Stimulated activated CD8-positive, alpha-beta memory T cell treated with anti-CD3 and anti-CD28 coated beads, Interleukin-7, amount 100 ng/mL, for 48 hours (primary cell): Measurements from ENCODE around the gene TET3.

ENCODE experiments used
- DNase-seq, 2 donors: peaks; one replicate each; pipeline ENCODE4 v3.0.0-alpha.2; 2020; ENCODE audit warnings: low read depth in 1 of 2; ENCODE audit errors: extremely low read depth in 1 of 2

Gene TET3

DNA sequence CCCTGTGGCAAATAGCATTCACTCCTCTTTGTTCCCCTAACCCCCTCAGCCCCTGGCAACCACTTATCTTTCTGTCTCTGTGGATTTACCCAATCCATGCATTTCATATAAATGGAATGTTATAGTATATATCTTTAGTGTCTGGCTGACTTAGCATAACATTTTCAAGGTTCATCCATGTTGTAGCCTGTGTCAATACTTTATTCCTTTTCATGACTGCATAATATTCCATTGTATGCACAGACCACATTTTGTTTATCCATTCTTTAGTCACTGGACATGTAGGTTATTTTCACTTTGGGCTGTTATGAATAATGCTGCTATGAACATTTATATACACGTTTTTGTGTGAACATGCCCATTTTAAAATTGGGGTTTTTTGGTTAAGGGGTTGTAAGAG is 42.8 kb downstream of the TET3 start:
- no peak for DNase-seq

DNA sequence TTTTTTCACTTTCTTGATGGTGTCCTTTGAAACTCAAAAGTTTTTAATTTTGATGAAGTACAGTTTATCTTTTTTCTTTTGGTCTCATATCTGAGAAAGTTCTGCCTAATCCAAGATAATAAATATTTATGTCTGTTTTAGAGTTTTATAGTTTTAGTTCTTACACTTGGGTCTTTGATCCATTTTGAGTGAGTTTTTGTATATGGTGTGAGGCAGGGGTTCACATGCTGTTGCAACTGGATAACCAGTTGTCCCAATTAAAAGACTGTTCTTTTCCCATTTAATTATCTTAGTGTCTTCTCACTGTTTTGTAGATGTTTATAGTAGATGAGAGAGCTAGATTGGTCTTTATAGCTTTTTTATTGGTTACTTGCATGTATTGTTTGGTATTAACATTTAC is 43.6 kb downstream of the TET3 start:
- DNase-seq, result no peak

- no peak for DNase-seq
These were observed 44.0 kb downstream of the TET3 start for GRCh38 chr2:74028741-74029140.

- no peak for DNase-seq
These were observed 45.1 kb downstream of the TET3 start for GRCh38 chr2:74029714-74030397.

DNA sequence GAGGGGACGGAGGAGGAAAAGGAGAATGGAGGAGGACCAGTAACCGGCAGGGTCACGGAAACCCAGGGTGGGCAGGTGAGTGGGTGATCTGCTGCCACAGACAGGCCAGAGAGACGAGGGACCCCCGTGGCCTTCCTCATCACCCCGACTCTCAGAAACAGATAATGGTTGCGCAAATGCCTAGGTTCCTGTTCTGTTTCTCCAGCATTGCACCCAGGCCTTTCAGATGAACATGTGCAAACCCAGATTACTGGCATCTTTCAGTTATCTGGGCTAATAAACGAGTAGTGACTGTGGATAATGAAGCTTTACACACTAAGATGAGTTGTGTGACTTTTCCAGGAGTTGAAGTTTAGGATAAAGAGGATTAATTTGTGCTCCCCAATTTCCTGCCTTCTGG is 46.5 kb downstream of the TET3 start:
- DNase-seq, result no peak

DNA sequence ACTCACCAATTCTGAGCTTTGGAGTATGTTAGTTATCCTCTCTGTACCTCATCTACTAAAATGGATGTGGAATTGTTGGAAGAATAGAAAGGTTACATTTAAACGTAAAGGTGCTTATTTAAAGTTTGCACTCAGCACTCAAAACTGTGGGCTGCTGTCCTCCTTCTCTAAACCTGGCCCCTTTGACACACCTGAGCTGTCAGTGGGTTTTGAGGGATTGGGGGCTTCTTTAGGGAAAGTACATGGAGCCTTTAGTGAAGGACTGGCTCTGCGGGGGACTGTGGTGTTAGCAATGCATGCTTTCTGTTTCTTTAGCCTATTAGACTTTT is 47.2 kb downstream of the TET3 start:
- no peak for DNase-seq

DNA sequence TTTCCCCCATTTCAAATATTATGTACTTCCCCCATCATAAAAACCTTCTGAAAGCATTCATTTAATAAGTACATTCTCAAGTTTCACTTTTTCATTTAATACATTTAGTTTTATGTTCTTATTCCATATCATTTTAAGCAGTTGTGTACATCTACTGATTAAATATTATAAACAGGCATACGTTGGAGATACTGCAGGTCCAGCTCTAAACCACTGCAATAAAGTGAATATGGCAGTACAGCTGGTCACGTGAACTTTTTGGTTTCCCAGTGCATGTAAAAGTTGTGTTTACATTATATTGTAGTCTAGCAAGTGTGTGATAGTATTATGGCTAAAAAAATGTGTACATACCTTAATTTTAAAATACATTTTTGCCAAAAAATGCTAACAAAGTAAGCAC is 48.7 kb downstream of the TET3 start:
- DNase-seq, result no peak
